GM20431 (cell line): ENCODE results near the gene SPOP.

ENCODE experiments used
- in situ Hi-C: fragments of 300-500 bp; cut with MseI, MboI; formaldehyde crosslinking; loops from one replicate; pipeline ENCODE4 v1.15.0; 2020; ENCODE audit warnings: low sequenced_read_pairs; ENCODE audit not compliant: unreplicated experiment

Gene SPOP

DNA sequence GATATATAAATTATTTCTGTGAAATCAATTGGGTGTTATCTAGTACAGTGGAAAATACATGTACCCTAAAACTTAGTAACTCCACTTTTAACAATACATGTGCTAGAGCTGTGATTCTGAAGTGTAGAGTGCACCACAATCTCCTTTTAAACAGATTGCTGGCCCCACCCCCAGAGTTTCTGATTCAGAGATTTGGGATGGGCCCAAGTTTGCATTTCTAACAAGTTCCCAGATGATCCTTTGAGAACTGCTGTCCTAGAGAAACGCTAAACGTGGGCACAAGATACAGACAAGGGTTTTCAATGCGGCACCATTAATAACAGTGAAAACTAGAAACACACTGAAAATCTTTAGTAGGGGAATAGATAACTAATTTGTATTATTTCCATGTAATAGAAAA is 53.0 kb downstream of the SPOP start:
- in situ Hi-C loops = no loop called here

DNA sequence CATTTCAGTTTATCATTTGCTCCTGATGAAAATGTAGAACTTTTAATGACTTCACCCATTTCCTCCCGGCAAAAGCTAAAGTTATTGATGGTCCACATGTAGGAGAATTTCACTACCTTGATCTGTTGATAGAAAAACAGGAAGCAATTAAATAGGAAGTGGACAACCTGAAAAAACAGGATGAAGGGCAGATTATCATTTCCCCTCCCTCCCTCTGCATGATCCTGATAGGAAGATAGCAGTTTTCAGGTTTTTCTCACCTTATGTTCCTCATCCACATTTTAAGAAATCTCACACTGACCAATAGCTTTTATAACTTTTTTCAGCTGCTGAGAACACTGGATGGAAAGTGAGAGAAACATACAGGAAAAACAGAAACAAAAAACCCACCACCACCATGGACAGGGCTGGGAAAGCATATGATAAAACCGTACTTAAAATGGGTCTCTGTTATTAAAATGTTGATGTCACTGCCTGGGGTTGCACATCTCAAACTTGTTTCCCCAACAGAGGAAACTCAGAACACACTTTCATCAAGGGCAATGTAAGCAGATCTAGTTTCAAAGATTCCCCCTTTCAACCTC is 55.9 kb downstream of the SPOP start:
- in situ Hi-C loops = no loop called here

DNA sequence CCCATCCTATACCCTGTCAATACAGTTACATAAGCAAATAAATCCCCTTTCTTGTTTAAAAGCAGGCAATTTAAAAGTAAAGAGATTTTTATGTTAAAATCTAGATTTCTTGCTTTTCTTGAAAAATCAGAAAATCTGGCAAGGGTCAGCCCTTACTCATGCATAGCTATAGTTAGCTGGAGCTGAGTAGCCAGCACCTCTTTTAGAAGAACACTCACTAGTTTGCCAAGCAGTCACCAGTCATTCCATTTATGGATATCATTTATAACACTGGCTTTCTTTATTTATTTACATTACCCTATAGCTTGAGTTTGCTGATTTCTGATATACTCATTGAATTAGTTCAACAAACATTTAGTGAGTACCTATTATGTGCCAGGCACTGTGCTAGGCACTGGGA is 56.5 kb downstream of the SPOP start:
- in situ Hi-C loops = no loop called here

DNA sequence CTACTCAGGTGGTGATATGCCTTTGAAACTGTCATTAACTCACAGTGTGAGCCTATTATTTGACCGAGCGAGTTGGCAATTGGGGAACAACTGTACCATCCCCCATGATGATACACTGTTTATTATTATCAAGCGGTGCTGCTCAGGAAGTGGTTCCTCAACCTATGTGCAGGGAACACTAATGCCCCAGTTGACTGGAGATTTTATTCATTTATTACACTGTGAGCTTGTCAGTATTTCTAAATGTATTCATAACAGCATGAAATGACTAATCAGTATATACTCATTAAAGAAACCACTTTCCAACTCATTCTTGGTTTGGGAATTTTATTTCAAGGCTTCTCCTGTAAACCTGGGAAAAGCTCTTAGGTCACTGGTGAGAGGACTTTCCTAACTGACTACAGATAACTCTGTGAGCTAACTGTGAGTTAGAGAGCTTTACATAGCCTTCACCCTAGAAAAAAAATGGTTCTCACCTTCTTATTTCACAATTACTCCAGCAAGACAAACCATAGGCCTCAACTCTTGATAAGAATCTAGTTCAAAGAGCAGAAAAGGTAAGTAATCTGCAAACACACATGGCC is 59.8 kb downstream of the SPOP start:
- in situ Hi-C loops = no loop called here

DNA sequence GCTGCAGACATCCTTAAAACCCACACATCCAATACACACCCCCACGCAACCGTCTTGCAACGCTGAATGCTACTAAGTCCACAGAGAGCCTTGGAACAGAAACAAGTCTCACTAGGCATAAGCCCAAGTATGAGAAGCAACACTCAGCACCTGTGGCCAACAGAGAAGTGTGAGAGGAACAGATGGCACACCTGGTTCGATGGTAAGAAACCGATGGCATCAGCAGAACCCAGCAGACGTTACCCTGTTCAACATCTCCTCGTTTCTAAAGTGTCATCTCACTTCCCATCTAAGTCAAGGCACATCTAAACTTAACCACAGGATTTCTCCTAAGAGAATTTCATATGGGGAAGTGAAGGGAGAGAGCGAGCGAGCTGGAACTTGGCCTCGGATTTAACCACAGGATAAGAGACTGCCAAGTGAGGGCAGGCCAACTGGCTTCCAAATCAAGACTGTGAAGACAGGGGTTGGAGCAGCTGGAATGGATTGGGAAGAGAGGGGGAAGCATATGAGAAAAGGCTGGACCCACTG is 61.2 kb downstream of the SPOP start:
- in situ Hi-C loops = no loop called here

DNA sequence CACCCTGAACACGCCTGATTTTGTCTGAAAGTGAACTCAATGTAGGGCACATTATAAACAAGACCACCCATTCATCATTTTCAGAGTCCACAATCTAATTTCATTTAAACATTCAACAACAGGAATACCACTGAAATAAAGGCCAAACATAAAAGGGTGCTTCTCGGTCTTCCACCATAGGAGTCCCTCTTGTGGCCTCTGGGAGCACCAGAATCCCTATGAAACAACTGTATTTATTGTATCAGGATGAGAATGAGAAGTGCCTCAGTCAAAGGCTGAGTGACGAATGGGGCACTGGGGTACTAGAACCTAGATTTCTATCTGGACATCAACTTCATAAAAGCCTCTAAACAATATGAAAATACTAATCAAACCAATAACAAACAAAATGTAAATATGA is 61.8 kb downstream of the SPOP start:
- in situ Hi-C loops = no loop called here

DNA sequence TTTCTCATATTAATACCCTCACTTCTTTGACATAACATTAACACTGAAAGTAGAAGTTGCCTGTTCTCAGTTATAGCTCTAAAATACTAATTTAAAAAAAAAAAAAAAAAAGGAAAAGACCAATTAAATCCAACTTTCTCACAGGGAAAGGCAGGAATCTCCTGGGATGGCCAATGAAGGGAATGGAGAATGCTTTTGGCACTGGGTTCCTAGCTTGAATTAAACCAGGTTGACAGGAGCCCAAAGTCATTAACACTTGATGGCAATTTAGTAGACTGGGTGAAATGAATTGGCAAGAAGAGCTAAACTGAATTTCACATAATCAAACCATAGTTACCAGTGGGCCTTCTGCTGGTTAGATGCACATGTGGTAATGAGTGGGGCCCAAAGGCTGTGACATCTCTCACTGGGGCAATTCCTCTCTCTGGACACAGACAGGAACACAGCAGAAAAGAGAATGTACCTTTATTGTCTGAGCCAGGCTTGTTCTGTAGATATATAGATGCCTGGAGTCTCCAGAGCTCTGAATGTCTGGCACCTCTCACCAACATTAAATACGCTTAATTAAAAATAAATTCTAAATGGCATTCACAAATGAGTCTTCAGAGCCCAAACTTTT is 64.6 kb downstream of the SPOP start:
- in situ Hi-C loops = no loop called here

DNA sequence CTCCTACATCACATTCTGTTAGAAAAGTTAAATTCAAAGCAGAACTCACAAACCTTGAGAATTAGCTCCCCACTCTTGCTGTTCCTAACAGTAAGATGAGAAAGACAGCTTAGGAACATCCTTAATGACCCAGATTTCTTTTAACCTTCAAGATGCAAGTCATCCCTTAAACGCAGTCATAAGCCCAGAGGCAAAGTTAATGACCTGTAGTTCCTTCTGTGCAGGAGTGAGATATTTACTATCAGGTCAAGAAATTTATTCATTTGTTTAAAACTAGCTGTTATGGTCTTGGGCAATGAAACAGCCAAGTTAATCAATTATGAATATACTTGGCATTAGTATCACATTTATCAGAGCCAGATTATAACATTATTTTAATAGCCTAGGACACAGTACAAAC is 65.2 kb downstream of the SPOP start:
- in situ Hi-C loops = no loop called here

DNA sequence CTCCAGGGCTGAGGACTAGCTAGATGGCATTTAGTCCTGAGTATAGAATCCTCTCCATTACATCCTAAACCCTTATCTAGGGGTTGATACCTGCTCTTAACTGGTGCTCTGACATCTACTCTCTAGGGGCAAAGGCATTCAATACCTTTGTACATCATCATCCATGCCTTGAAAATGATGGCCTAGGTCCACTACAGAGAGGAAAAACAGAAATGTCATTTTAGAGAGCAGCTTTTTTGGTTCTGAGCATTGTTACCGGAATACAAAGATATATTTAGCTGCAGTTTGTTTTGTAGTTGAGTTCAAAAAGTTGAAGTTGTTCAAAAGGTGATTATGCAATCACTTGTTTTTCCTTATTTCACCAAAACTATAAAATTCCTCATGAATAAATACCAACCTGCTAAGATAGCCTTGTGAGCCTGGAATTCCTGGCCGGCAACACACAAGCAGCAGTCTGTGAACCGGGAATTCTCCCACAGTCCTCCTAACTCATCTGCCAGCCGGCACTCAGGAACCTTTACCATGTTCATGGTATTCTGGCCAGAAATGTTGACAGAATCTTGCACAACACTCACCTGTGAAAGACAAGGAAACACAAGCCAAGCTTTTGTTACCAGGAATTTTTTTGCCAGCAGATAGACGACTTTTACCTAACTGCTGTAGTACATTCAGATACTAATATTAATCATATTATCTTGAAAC is 66.9 kb downstream of the SPOP start:
- in situ Hi-C loops = no loop called here

DNA sequence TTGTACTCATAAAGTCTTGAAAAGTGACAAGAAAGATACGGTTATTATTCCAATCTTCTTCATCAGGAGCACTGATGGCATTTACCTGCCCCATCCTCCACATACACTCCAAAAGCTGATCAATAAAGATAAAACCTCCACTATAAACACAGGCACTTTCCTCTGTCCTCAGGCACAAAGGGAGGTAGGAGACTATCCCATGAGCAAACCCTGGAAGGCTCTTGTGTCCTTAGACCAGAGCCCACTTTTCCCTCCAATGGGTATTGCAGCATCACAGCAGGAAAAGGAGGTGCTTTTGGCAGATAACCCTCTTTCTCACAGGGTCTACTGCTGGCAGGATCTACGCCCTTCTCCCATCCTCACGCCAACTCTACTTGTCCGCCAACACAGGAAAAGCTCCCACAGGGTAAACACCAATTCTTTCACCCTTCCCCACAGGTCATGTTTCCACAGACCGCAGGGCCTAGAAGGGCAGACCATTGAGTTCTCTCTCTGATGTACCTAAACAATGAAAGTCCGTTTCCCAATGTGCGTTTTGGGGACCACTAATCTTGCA is 73.5 kb downstream of the SPOP start:
- in situ Hi-C loops = no loop called here

DNA sequence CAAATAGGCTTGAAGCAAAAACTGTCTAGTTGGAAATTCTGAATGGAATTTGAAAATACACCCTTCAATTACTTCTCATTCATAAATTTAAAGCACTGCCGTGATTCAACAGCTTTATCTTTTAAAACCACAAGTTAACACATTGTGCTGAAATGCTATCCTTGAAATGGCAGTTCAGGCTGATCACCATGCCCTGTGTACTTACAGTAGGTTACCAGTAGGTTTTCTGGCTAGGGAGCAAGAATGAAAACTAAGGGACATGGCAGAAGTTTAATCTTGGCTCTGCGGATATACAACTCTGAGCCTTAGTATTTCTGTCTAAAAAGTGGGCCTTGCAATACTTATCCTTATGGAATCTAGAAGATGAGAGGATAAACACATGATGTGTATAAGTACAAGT is 74.2 kb downstream of the SPOP start:
- in situ Hi-C loops = no loop called here

DNA sequence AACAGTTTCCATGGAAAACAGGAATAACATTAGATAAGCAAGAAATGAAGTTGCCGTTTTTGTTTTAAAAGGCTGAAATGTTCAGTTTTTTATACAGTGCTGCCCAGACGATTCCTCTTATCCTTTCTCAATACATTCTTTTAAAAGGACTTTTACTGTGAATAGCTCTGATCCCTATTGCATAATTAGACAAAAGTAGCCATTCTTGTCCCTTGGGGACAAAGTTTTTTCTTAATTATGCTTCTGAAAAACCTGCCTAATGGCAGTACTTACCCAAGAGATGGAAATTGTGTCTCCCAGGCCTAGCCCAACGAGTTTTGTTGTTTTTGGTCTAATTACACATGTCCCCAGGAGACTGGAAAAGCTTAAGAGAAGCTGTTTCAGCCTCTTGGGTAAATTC is 74.7 kb downstream of the SPOP start:
- in situ Hi-C loops = no loop called here

DNA sequence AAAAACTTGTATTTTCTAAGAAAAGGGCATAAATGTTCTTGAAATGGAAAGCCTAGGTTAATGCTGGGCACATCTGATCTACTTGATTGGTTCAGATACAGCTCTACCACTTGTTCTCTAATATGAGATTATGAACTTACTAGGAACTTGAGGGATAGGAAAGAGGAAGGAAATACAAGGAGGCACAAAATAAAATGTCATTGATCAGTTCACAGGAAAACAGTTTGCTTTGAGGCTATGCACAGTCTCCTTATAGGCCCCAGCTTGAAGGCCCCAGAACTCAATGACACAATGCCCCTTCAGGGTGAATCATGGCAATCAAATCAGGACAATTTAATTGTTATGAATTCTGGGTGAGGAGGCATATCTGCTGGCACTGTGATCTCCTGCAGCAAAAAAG is 75.1 kb downstream of the SPOP start:
- in situ Hi-C loops = no loop called here

DNA sequence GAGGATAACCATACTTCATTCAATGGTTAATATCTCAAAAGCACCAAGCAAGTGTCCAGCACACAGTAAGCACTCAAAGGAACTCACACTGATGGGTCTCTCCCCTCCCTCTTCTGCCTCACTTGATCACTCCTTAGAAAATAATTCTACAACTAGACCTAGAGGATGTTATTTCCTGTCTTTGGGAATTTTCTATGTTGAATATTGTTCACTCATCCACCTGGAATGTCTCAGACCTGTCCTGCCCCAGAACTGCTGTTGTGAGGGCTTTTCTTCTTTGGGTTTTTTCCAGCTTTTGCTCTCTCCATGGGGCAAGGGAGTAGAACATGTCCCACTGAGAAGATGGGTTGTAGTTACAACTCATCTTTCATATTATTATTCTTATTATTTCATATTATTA is 76.9 kb downstream of the SPOP start:
- in situ Hi-C loops = no loop called here

DNA sequence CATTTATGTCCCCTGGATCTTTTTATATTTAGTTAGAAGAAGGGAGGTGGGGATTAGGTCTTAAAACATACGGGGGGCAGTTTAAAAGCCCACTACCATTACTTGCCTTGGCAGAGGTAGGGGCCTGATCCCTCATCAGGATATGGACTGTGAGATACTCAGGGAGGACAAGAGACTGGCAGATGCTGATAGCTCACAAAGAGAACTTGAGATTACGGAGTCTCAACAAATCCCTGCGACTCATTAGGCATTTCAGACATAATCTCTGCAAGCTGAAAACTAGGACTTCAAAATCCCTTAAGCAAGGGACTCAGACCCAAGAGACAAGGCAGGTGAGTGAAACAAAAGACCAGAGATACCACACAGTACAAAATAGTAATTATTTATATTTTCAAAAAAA is 79.0 kb downstream of the SPOP start:
- in situ Hi-C loops = no loop called here

DNA sequence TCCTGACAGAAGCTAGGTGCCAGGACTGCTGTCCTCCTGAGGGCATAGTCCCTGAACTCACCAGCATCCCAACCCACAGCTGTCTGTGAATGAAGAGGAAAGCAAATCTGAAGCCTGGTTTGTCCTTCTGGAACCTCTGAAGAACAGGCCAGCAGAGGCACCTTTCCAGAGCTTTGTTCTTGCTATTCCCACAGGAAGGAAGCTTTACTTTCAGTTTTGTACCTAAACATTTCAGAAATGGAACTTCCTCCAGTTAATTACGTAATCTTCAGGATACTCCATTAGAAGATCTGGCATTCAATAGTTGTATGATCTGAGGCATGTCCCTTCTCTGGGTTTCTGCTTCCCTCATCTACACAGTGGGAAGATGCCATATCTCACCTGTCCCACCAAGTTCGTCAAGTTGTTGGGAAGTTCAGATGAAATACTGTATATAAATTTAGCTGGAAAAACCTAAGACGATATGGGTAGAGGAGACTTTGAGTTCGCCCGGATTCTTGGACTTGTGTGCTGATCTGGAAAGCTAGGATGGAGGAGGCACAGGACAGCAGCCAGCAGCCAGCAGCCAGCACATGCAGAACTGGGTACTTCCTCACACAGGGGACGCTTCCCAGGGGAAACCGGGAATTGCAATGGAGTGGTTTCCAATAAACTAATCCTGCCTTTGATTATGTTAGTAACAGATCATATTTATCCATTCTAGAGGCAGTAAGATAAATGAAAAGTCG is 79.8 kb downstream of the SPOP start:
- in situ Hi-C loops = no loop called here

DNA sequence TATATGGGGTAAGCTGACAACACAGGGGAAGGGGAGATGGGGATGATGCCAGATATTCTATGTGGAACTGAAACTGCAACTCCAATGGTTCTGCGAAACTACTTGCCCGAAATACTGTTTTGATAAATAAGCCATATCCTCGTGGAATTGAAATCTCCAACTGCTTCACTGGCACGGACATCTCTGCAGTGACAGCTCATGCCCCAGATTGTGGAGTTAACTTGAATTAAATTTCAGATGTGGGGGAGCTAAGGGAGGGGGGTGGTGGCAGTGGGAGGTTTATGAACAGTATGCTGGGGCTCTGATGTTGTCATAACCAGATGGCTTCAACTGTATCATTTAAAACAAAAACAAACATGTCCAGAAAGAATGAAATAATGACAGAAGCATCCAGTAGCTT is 80.5 kb downstream of the SPOP start:
- in situ Hi-C loops = no loop called here

DNA sequence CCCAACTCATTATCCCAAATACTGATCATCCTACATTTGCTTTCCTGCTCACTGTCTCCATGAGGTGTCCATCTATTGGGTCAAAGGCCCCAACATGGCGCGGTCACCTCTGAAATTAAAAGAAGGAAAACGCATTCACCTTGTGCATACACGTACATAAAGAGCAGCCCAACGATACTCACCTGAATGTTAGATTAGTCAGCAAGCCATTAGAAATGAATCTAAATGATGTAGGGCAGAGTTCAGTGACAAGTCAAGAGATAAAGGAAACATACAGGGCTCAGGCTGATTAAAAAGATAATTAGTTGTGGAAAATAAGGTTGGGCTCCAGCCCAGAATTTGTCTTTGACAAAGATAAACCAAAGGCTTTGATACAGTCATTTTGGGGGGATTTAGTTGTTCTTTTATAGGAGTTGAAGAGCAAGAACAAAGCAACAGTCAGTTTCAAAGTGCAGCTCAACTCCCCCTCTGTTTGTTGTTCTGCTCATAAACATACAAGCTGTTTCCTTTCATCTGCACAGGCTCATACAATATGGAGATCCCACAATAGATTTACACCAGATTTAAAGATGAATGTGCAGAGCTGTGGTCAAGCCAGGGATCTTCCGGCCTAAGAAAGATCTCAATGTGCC is 81.2 kb downstream of the SPOP start:
- in situ Hi-C loops = no loop called here

DNA sequence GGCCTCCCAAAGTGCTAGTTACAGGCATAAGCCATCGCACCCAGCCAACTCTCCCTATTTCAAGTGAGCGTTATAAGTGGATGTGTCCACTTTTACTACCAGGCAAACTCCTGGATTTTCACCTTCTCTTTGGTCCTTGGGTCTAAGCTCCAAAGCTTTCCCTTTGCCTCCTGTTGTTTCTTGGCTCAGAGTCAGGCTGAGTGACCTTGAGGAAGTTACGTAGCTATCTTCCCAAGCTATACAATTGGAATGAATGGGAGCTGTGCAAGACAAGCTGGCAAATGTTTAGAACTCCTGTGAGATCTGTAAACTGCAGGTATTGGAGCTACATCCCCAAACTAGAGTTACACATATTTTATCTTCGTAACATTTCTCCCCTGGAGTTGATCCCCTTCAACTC is 81.9 kb downstream of the SPOP start:
- in situ Hi-C loops = no loop called here

DNA sequence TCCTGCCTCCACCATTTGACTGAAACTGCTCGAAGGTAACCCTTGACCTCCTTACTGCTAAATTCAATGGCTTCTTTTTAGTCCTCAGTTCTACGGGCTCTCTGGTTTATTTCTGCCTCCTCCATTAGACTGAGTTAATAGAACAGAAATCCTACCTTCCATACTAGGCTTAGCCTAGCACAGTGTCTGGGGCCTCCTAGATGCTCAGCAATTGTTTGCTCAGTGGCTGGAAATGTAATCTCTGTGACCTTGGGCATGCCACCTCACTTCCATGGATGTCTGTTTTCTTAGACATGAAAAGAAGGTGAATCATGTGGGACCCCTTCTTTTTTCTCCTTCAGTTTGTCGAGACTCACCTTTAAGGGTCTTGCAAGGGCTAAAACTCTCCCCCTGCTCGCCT is 82.6 kb downstream of the SPOP start:
- in situ Hi-C loops = no loop called here
